IPS DF 6.9 (cell line): ENCODE measurements around the gene ROCK2.

Experiments used
- DNase-seq: peaks from one replicate; pipeline ENCODE4 v3.0.0-alpha.2; 2013; ENCODE audit warnings: low read depth, low spot score
- H3K27ac ChIP-seq: one replicate; pipeline ENCODE4 v1.5.1; 2013; ENCODE audit warnings: low read length, control low read depth
- H3K27me3 ChIP-seq: 2 replicates; pipeline ENCODE4 v1.6.1; 2013; ENCODE audit warnings: mild to moderate bottlenecking, low read length; ENCODE audit not compliant: control insufficient read depth, insufficient read depth
- H3K36me3 ChIP-seq: 2 replicates; pipeline ENCODE4 v1.6.1; 2013; ENCODE audit warnings: low read length; ENCODE audit not compliant: control insufficient read depth, insufficient read depth
- H3K4me1 ChIP-seq: 2 replicates; pipeline ENCODE4 v1.6.1; 2013; ENCODE audit warnings: low read length; ENCODE audit not compliant: control insufficient read depth, insufficient read depth
- H3K4me3 ChIP-seq: 2 replicates; pipeline ENCODE4 v1.5.1; 2013; ENCODE audit warnings: mild to moderate bottlenecking, low read length
- H3K9me3 ChIP-seq: 2 replicates; pipeline ENCODE4 v1.6.1; 2013; ENCODE audit warnings: low read length, inconsistent platforms; ENCODE audit not compliant: control insufficient read depth, insufficient read depth
- WGBS: extraction: QIAGEN DNeasy Blood & Tissue Kit; methylation state at CpG from one replicate; pipeline ENCODE4 v1.1.7; 2013; ENCODE audit warnings: mixed read lengths, missing lambda C conversion rate; ENCODE audit not compliant: insufficient read length, insufficient coverage; 5-methylcytosine and 5-hydroxymethylcytosine counted together

Gene ROCK2

GRCh38 chr2:11367170-11367730, 22.8 kb upstream of the ROCK2 start:
- Histone ChIP-seq H3K9me3 (no peaks in the 10 kb centered on the region), H3K36me3 (no peaks in the 10 kb centered on the region), H3K27me3 (no peaks in the 10 kb centered on the region), H3K4me3 (no peak overlapping the region), H3K4me1 (no peaks in the 10 kb centered on the region), H3K27ac (no peak overlapping the region)
- DNase-seq = no peak
- WGBS = no CpG with 5 or more reads among the region's 1 CpG

- Histone ChIP-seq H3K4me1 (no peaks in the 10 kb centered on the region), H3K4me3 (no peak overlapping the region), H3K27me3 (no peaks in the 10 kb centered on the region), H3K27ac (no peak overlapping the region), H3K9me3 (no peaks in the 10 kb centered on the region), H3K36me3 (no peaks in the 10 kb centered on the region)
- DNase-seq = no peak
- no CpG with 5 or more reads among the region's 5 CpGs for WGBS
Observed at GRCh38 chr2:11366326-11366741, 21.9 kb upstream of the ROCK2 start.

GRCh38 chr2:11365096-11365879, 20.9 kb upstream of the ROCK2 start:
- no peak overlapping the region for H3K4me3 ChIP-seq
- no peaks in the 10 kb centered on the region for H3K9me3 ChIP-seq
- H3K27ac ChIP-seq = no peak overlapping the region
- no peaks in the 10 kb centered on the region for H3K4me1 ChIP-seq
- no CpG with 5 or more reads among the region's 7 CpGs for WGBS
- no peaks in the 10 kb centered on the region for H3K36me3 ChIP-seq
- DNase-seq = no peak
- no peaks in the 10 kb centered on the region for H3K27me3 ChIP-seq

GRCh38 chr2:11364565-11364887, 20.1 kb upstream of the ROCK2 start:
- Histone ChIP-seq H3K36me3 (no peaks in the 10 kb centered on the region), H3K27me3 (no peaks in the 10 kb centered on the region), H3K4me3 (no peak overlapping the region), H3K4me1 (no peaks in the 10 kb centered on the region), H3K9me3 (no peaks in the 10 kb centered on the region), H3K27ac (no peak overlapping the region)
- no peak for DNase-seq
- no CpG with 5 or more reads among the region's 7 CpGs for WGBS

- no peaks in the 10 kb centered on the region for H3K27me3 ChIP-seq
- no peaks in the 10 kb centered on the region for H3K36me3 ChIP-seq
- H3K27ac ChIP-seq = no peak overlapping the region
- H3K9me3 ChIP-seq = no peaks in the 10 kb centered on the region
- no peaks in the 10 kb centered on the region for H3K4me1 ChIP-seq
- H3K4me3 ChIP-seq = no peak overlapping the region
- WGBS = no CpG with 5 or more reads among the region's 10 CpGs
- no peak for DNase-seq
Observed at GRCh38 chr2:11363868-11364564, 19.6 kb upstream of the ROCK2 start.

GRCh38 chr2:11359865-11360264, 15.4 kb upstream of the ROCK2 start:
- no peaks in the 10 kb centered on the region for H3K4me1 ChIP-seq
- H3K27ac ChIP-seq = no peak overlapping the region

GRCh38 chr2:11357428-11357972, 13.1 kb upstream of the ROCK2 start:
- Histone ChIP-seq H3K4me1 (no peaks in the 10 kb centered on the region), H3K4me3 (no peak overlapping the region), H3K27me3 (no peaks in the 10 kb centered on the region), H3K27ac (no peak overlapping the region), H3K9me3 (no peaks in the 10 kb centered on the region), H3K36me3 (no peaks in the 10 kb centered on the region)
- no peak for DNase-seq
- no CpG with 5 or more reads among the region's 7 CpGs for WGBS

More at GRCh38 chr2:11359865-11360264, 15.4 kb upstream of the ROCK2 start:
- H3K27me3 ChIP-seq = no peaks in the 10 kb centered on the region
- no peaks in the 10 kb centered on the region for H3K9me3 ChIP-seq
- H3K36me3 ChIP-seq = no peaks in the 10 kb centered on the region
- no CpG with 5 or more reads among the region's 8 CpGs for WGBS
- H3K4me3 ChIP-seq = no peak overlapping the region
- no peak for DNase-seq

- DNase-seq = no peak
- Histone ChIP-seq H3K9me3 (no peaks in the 10 kb centered on the region), H3K4me1 (no peaks in the 10 kb centered on the region), H3K27me3 (no peaks in the 10 kb centered on the region), H3K36me3 (no peaks in the 10 kb centered on the region), H3K4me3 (no peak overlapping the region), H3K27ac (no peak overlapping the region)
- WGBS = no CpG with 5 or more reads among the region's 4 CpGs
Observed at GRCh38 chr2:11356764-11357163, 12.3 kb upstream of the ROCK2 start.

- Histone ChIP-seq H3K27me3 (no peaks in the 10 kb centered on the region), H3K4me1 (no peaks in the 10 kb centered on the region), H3K9me3 (no peaks in the 10 kb centered on the region), H3K27ac (no peak overlapping the region), H3K36me3 (no peaks in the 10 kb centered on the region), H3K4me3 (no peak overlapping the region)
- no CpG with 5 or more reads among the region's 11 CpGs for WGBS
- DNase-seq = no peak
Observed at GRCh38 chr2:11355194-11356053, 11.0 kb upstream of the ROCK2 start.
